Ureter (tissue), 1 donor: ENCODE measurements around the gene ZNF799. TPM values are rescaled to one million over a fixed set of nuclear protein-coding genes. Genes with fewer than 3 reads are reported as not detected.
"Not testable (repeated sequence)": the region's sequence is repeated elsewhere in the genome, so short reads cannot be mapped to it uniquely, and the experiment has no call there.

Source experiments
- DNase-seq: peaks from one replicate; pipeline ENCODE4 v3.0.0-alpha.2; 2020; ENCODE audit warnings: low spot score
- total RNA-seq: library from RNA; stranded (reverse); gene quantifications from one replicate; pipeline ENCODE4 v1.2.4, GENCODE V29; 2023
- donor health status: DM: yes; HTN: yes; CAD: no.

The ZNF799 gene
- total RNA-seq, 1 donor from 2014 or later: 10.3 TPM

- DNase-seq: peak; percentile 46
Observed at GRCh38 chr19:12364391-12365235, 36.5 kb downstream of the ZNF799 start.

GRCh38 chr19:12362236-12362635 is 38.8 kb downstream of the ZNF799 start:
- not testable (repeated sequence) for DNase-seq

- no peak for DNase-seq
Observed at GRCh38 chr19:12353375-12353774, 47.7 kb downstream of the ZNF799 start.

GRCh38 chr19:12350890-12351197 is 50.2 kb downstream of the ZNF799 start:
- DNase-seq: no peak

- DNase-seq: no peak
Observed at GRCh38 chr19:12350185-12350889, 50.7 kb downstream of the ZNF799 start.

GRCh38 chr19:12346896-12347295 is 54.2 kb downstream of the ZNF799 start:
- no peak for DNase-seq

GRCh38 chr19:12345197-12345596 is 55.9 kb downstream of the ZNF799 start:
- DNase-seq: no peak

Other genes with a start within 250 kb of the ZNF799 start
- 13.3 TPM for gene ZNF625, start 244.5 kb downstream of the ZNF799 start, total RNA-seq
- 15.3 TPM for gene ZNF136, start 238.2 kb downstream of the ZNF799 start, total RNA-seq
- 34.4 TPM for gene ZNF44, start 106.4 kb downstream of the ZNF799 start, total RNA-seq
- 7.1 TPM for gene ZNF563, start 67.6 kb downstream of the ZNF799 start, total RNA-seq
- gene ZNF442, start 35.6 kb downstream of the ZNF799 start, total RNA-seq: 8.0 TPM
- 10.9 TPM for gene ZNF443, start 39.8 kb upstream of the ZNF799 start, total RNA-seq
- 3.9 TPM for gene ZNF709, start 83.5 kb upstream of the ZNF799 start, total RNA-seq
- 31.1 TPM for gene ZNF564, start 150.2 kb upstream of the ZNF799 start, total RNA-seq
- gene ZNF490, start 209.5 kb upstream of the ZNF799 start, total RNA-seq: 12.1 TPM
- gene ZNF791, start 209.6 kb upstream of the ZNF799 start, total RNA-seq: 40.9 TPM